H1 (cell line): ENCODE measurements around the gene CAPG. TPM values are rescaled to one million over a fixed set of nuclear protein-coding genes. Genes with fewer than 3 reads are reported as not detected.

Experiments used
- CTCF ChIA-PET: fragments of 300-600 bp; sonication (Branson Sonifier 250); formaldehyde crosslinking; loops from one replicate; lab custom pipeline; 2021; ENCODE audit not compliant: partially characterized antibody; lab: Charles Lee
- POLR2A ChIA-PET: fragments of 300-600 bp; sonication (Branson Sonifier 250); formaldehyde crosslinking; loops from one replicate; lab custom pipeline; 2021; ENCODE audit warnings: inconsistent platforms; ENCODE audit not compliant: partially characterized antibody; lab: Charles Lee
- DNase-seq, 2 experiments: peaks; one replicate each; pipeline versions ENCODE4 v3.0.0 to v3.0.0-alpha.2; 2010 to 2022; ENCODE audit warnings: low spot score in 2 of 2, low read depth in 1 of 2, mixed read lengths in 1 of 2
- FAIRE-seq: peaks from 2 replicates; lab custom pipeline; 2011; peaks lifted over from hg19 to GRCh38; lab: Jason Lieb, UNC
- H2AFZ ChIP-seq: 2 replicates; pipeline ENCODE4 v1.8.1; 2012; ENCODE audit warnings: low read length, inconsistent platforms
- H2AK5ac ChIP-seq: 2 replicates; pipeline ENCODE4 v1.6.1; 2013; ENCODE audit warnings: low read depth, low read length
- H2BK120ac ChIP-seq: replicated peaks from 2 replicates; pipeline ENCODE3; 2013; ENCODE audit warnings: low read depth, low read length, inconsistent platforms
- H2BK12ac ChIP-seq: 2 replicates; pipeline ENCODE4 v1.6.1; 2013; ENCODE audit warnings: low read depth, low read length
- H2BK15ac ChIP-seq: 2 replicates; pipeline ENCODE4 v1.6.1; 2013; ENCODE audit warnings: low read length
- H2BK20ac ChIP-seq: 2 replicates; pipeline ENCODE4 v1.6.1; 2013; ENCODE audit warnings: low read length
- H2BK5ac ChIP-seq: 2 replicates; pipeline ENCODE4 v1.6.1; 2013; ENCODE audit warnings: low read depth, low read length
- H3K14ac ChIP-seq: 2 replicates; pipeline ENCODE4 v1.6.1; 2013; ENCODE audit warnings: inconsistent platforms; ENCODE audit not compliant: insufficient read length
- H3K18ac ChIP-seq: 2 replicates; pipeline ENCODE4 v1.6.1; 2013; ENCODE audit warnings: low read length; ENCODE audit errors: extremely low read depth
- H3K23ac ChIP-seq: 2 replicates; pipeline ENCODE4 v1.6.1; 2013; ENCODE audit warnings: inconsistent platforms; ENCODE audit not compliant: insufficient read length
- H3K23me2 ChIP-seq: 2 replicates; pipeline ENCODE4 v1.6.1; 2013; ENCODE audit warnings: low read depth, low read length
- H3K27ac ChIP-seq: 2 replicates; pipeline ENCODE4 v1.6.1; 2011; ENCODE audit warnings: low read depth, low read length, inconsistent platforms
- H3K27me3 ChIP-seq, 4 experiments: replicated peaks in 1 of 4; 1 replicate in 1 of 4; 2 replicates in 3 of 4; pipeline versions ENCODE4 v1.6.1 to v1.8.1; 2011 to 2013; ENCODE audit warnings: low read length in 3 of 4, mild to moderate bottlenecking in 3 of 4, inconsistent platforms in 2 of 4, mixed read lengths in 2 of 4, moderate library complexity in 1 of 4; ENCODE audit not compliant: control insufficient read depth in 3 of 4, insufficient read depth in 3 of 4; ENCODE audit errors: extremely low read depth in 1 of 4
- H3K36me3 ChIP-seq, 4 experiments: 2 replicates each; pipeline versions ENCODE4 v1.6.1 to v1.8.1; 2011 to 2013; ENCODE audit warnings: mild to moderate bottlenecking in 4 of 4, low read length in 3 of 4, moderate library complexity in 2 of 4, control low read depth in 1 of 4, inconsistent platforms in 1 of 4; ENCODE audit not compliant: insufficient read depth in 4 of 4, control insufficient read depth in 2 of 4
- H3K4ac ChIP-seq: replicated peaks from 2 replicates; pipeline ENCODE3; 2013; ENCODE audit warnings: low read length, low read depth, mixed read lengths, inconsistent platforms; ENCODE audit not compliant: insufficient read length
- H3K4me1 ChIP-seq, 4 experiments: replicated peaks in 1 of 4; 1 replicate in 1 of 4; 2 replicates in 3 of 4; pipeline versions ENCODE4 v1.6.1 to v1.8.1; 2011 to 2013; ENCODE audit warnings: low read length in 3 of 4, inconsistent platforms in 2 of 4, mixed read lengths in 1 of 4; ENCODE audit not compliant: insufficient read depth in 4 of 4, control insufficient read depth in 3 of 4
- H3K4me2 ChIP-seq, 2 experiments: 2 replicates each; pipeline versions ENCODE4 v1.6.1 to v1.8.1; 2011 to 2013; ENCODE audit warnings: low read depth in 2 of 2, low read length in 2 of 2, control low read depth in 1 of 2, inconsistent platforms in 1 of 2, mild to moderate bottlenecking in 1 of 2; ENCODE audit not compliant: insufficient read depth in 1 of 2
- H3K4me3 ChIP-seq, 4 experiments: fragments of 200-600, 300-600 bp in 1 of 4; sonication (generic), shearing (Covaris generic), sonication (Bioruptor Twin) in 1 of 4; 2 replicates each; pipeline versions ENCODE4 v1.5.1 to v1.8.1; 2011 to 2016; ENCODE audit warnings: low read length in 4 of 4, low read depth in 3 of 4, control low read depth in 2 of 4, inconsistent platforms in 2 of 4, mild to moderate bottlenecking in 2 of 4, mixed read lengths in 1 of 4, moderate library complexity in 1 of 4; ENCODE audit not compliant: insufficient read depth in 2 of 4; ENCODE audit errors: extremely low read depth in 1 of 4
- H3K56ac ChIP-seq: replicated peaks from 2 replicates; pipeline ENCODE3; 2013; ENCODE audit warnings: low read depth, mild to moderate bottlenecking, mixed read lengths, low read length, inconsistent platforms; ENCODE audit not compliant: insufficient read length
- H3K79me1 ChIP-seq: 2 replicates; pipeline ENCODE4 v1.6.1; 2013; ENCODE audit warnings: low read depth, low read length, control low read depth
- H3K79me2 ChIP-seq, 2 experiments: 2 replicates each; pipeline versions ENCODE4 v1.6.1 to v1.8.1; 2012 to 2013; ENCODE audit warnings: low read length in 2 of 2, mild to moderate bottlenecking in 2 of 2, inconsistent platforms in 1 of 2; ENCODE audit not compliant: insufficient read depth in 2 of 2, control insufficient read depth in 1 of 2
- H3K9ac ChIP-seq, 4 experiments: replicated peaks in 1 of 4; 1 replicate in 1 of 4; 2 replicates in 3 of 4; pipeline versions ENCODE4 v1.6.1 to v1.8.1; 2011 to 2013; ENCODE audit warnings: low read depth in 3 of 4, low read length in 3 of 4, control low read depth in 2 of 4, mild to moderate bottlenecking in 2 of 4, moderate library complexity in 2 of 4, inconsistent platforms in 1 of 4; ENCODE audit errors: extremely low read depth in 1 of 4
- H3K9me3 ChIP-seq, 2 experiments: 2 replicates each; pipeline versions ENCODE4 v1.6.1 to v1.8.1; 2012 to 2013; ENCODE audit warnings: mild to moderate bottlenecking in 2 of 2, moderate library complexity in 2 of 2, control low read depth in 1 of 2, inconsistent platforms in 1 of 2, low read depth in 1 of 2, low read length in 1 of 2, mixed read lengths in 1 of 2; ENCODE audit not compliant: insufficient read depth in 2 of 2
- H4K20me1 ChIP-seq, 2 experiments: replicated peaks in 1 of 2; 2 replicates each; pipeline versions ENCODE3 to v1.8.1; 2011 to 2013; ENCODE audit warnings: inconsistent platforms in 2 of 2, low read length in 2 of 2, mild to moderate bottlenecking in 1 of 2; ENCODE audit not compliant: insufficient read depth in 2 of 2, control insufficient read depth in 1 of 2
- H4K5ac ChIP-seq: 2 replicates; pipeline ENCODE4 v1.6.1; 2013; ENCODE audit warnings: low read length, low read depth, mixed read lengths, inconsistent platforms; ENCODE audit not compliant: insufficient read length
- H4K8ac ChIP-seq: 2 replicates; pipeline ENCODE4 v1.8.0; 2013; ENCODE audit warnings: mild to moderate bottlenecking, moderate library complexity, low read length, inconsistent platforms; ENCODE audit not compliant: insufficient read depth; ENCODE audit errors: extremely low read depth
- H4K91ac ChIP-seq: replicated peaks from 2 replicates; pipeline ENCODE3; 2013; ENCODE audit warnings: low read length, mixed read lengths, inconsistent platforms; ENCODE audit not compliant: insufficient read length
- ATF3 ChIP-seq: IDR thresholded peaks from 2 replicates; pipeline ENCODE4 v1.6.1; 2011; ENCODE audit warnings: low read depth, mild to moderate bottlenecking, low read length; ENCODE audit not compliant: insufficient read depth
- BACH1 ChIP-seq: IDR thresholded peaks from 2 replicates; pipeline ENCODE4 v1.6.1; 2012; ENCODE audit warnings: low read length, improper control_type of control experiment
- CHD1 ChIP-seq: IDR thresholded peaks from 2 replicates; pipeline ENCODE4 v1.6.1; 2012; ENCODE audit warnings: low read depth, low read length, improper control_type of control experiment
- CHD2 ChIP-seq: IDR thresholded peaks from 2 replicates; pipeline ENCODE4 v1.6.1; 2012; ENCODE audit warnings: low read length, improper control_type of control experiment
- CREB1 ChIP-seq: IDR thresholded peaks from 2 replicates; pipeline ENCODE4 v1.6.1; 2012; ENCODE audit warnings: inconsistent platforms
- MAFK ChIP-seq: IDR thresholded peaks from 2 replicates; pipeline ENCODE4 v1.6.1; 2012; ENCODE audit warnings: low read depth, mild to moderate bottlenecking, improper control_type of control experiment, low read length
- NRF1 ChIP-seq: IDR thresholded peaks from 2 replicates; pipeline ENCODE4 v1.6.1; 2011; ENCODE audit warnings: mild to moderate bottlenecking, low read depth, low read length, improper control_type of control experiment
- POU5F1 ChIP-seq: IDR thresholded peaks from 2 replicates; pipeline ENCODE4 v1.6.1; 2011; ENCODE audit warnings: low read depth, mild to moderate bottlenecking, low read length, moderate library complexity
- RBBP5 ChIP-seq: IDR thresholded peaks from 2 replicates; pipeline ENCODE4 v1.7.1; 2012; ENCODE audit warnings: low read depth, mild to moderate bottlenecking, inconsistent platforms, low read length, moderate library complexity, borderline replicate concordance
- RXRA ChIP-seq: IDR thresholded peaks from 2 replicates; pipeline ENCODE4 v1.6.1; 2011; ENCODE audit warnings: low read depth, mild to moderate bottlenecking, low read length, moderate library complexity; ENCODE audit not compliant: insufficient read depth
- SAP30 ChIP-seq: fragments of 300-600 bp; sonication (generic); IDR thresholded peaks from 2 replicates; pipeline ENCODE4 v1.7.1; 2012; ENCODE audit warnings: low read length, moderate library complexity, mild to moderate bottlenecking, inconsistent platforms; ENCODE audit not compliant: insufficient read depth, insufficient replicate concordance
- SP1 ChIP-seq: IDR thresholded peaks from 2 replicates; pipeline ENCODE4 v1.6.1; 2011; ENCODE audit warnings: low read depth, low read length
- SP2 ChIP-seq: IDR thresholded peaks from 2 replicates; pipeline ENCODE4 v1.6.1; 2012; ENCODE audit warnings: mild to moderate bottlenecking, low read length, inconsistent platforms
- TBP ChIP-seq: IDR thresholded peaks from 2 replicates; pipeline ENCODE4 v1.6.1; 2011; ENCODE audit warnings: low read depth, low read length, improper control_type of control experiment
- TEAD4 ChIP-seq: IDR thresholded peaks from 2 replicates; pipeline ENCODE4 v1.6.1; 2012; ENCODE audit warnings: low read depth, low read length, inconsistent platforms, mixed read lengths
- WGBS, 2 experiments: shearing (Covaris generic) in 1 of 2; methylation state at CpG; one replicate each; pipeline versions ENCODE4 v1.1.6 to v1.1.7; 2013 to 2015; ENCODE audit warnings: low lambda C conversion rate in 2 of 2, mixed read lengths in 2 of 2, inconsistent platforms in 1 of 2, low coverage in 1 of 2, missing lambda C conversion rate in 1 of 2; ENCODE audit not compliant: insufficient replicate concordance in 2 of 2, insufficient coverage in 1 of 2, insufficient read length in 1 of 2; ENCODE audit errors: extremely low coverage in 1 of 2, missing lambda C conversion rate in 1 of 2; 5-methylcytosine and 5-hydroxymethylcytosine counted together
- polyA plus RNA-seq, 7 experiments: library from polyadenylated mRNA; depleted of rRNA in 3 of 7; stranded (reverse) in 5 of 7; unstranded in 2 of 7; fragments of >200 nt in 5 of 7; fragments of 200-250 nt in 2 of 7; gene quantifications; 1 replicate in 5 of 7; 2 replicates in 1 of 7; 4 replicates in 1 of 7; pipeline versions ENCODE4 v1.2.1 to v1.2.3, GENCODE V29; 2011 to 2013; ENCODE audit warnings: missing spikeins in 2 of 7, mixed read lengths in 2 of 7
- total RNA-seq: library from RNA; stranded (reverse); fragmentation: NEBNext Ultra II Directional; extraction: Animal tissue kit (Norgen Biotek cat#: 25700); gene quantifications from 2 replicates; pipeline ENCODE4 v1.2.1, GENCODE V29; 2021

CAPG gene
- total and polyA plus RNA-seq, 2 of the 8 experiments (the other 6 are each of a cell fraction or from before 2014, with no cell fraction given) = 80.5 to 89.0 TPM

GRCh38 chr2:85400023-85400422 is 10.1 kb downstream of the CAPG start:
- H4K5ac ChIP-seq = no peak overlapping the region
- ChIA-PET CTCF (interaction anchor here (0.6 to 4.7 kb wide), 3 partner anchors 9 to 94 kb away, joined by 3 to 31 read pairs (median 4); no protein-coding TSS in a partner anchor), POLR2A (interaction anchor here (1.1 to 25.0 kb wide), 5 partner anchors 10 to 145 kb away, joined by 3 to 396 read pairs (median 3); partner anchors contain the start of gene MAT2A)
- H3K4me1 ChIP-seq = 0 out of 7 replicates have a peak, but pooled peaks cover 0 to under 1% (median 0%) of the 10 kb centered on the region in 4 experiments
- no peaks in the 10 kb centered on the region for H4K20me1 ChIP-seq
- no peak overlapping the region for H3K14ac ChIP-seq
- H3K9me3 ChIP-seq = 0 out of 4 replicates have a peak, but pooled peaks cover 0 to 2% of the 10 kb centered on the region in 2 experiments
- H2BK20ac ChIP-seq = no peak overlapping the region
- 89% methylated on average over 8 of the region's 8 CpGs; no CpG with 5 or more reads in 1 of the 2 experiments for whole genome bisulfite sequencing, 2 experiments
- no peak overlapping the region for H3K23ac ChIP-seq
- FAIRE-seq (no peak), DNase-seq (no peak)
- peaks cover 0 to 3% (median 0%) of the 10 kb centered on the region in 4 experiments; a peak in 2 of 8 replicates for H3K36me3 ChIP-seq
- H2AFZ ChIP-seq = no peak overlapping the region
- H2BK120ac ChIP-seq = no peak overlapping the region
- no peak overlapping the region for H3K27ac ChIP-seq
- no peak overlapping the region for H4K8ac ChIP-seq
- no peak overlapping the region for H3K4ac ChIP-seq
- H3K79me2 ChIP-seq = no peaks in the 10 kb centered on the region; a peak in 1 of 4 replicates
- no peak overlapping the region for H3K9ac ChIP-seq
- no peak overlapping the region for H4K91ac ChIP-seq
- H2BK15ac ChIP-seq = no peak overlapping the region
- no peak overlapping the region for H2AK5ac ChIP-seq
- H3K18ac ChIP-seq = no peak overlapping the region
- H3K79me1 ChIP-seq = peaks cover 2% of the 10 kb centered on the region; the same call in 1 of the 2 replicates
- H2BK5ac ChIP-seq = no peak overlapping the region
- H3K23me2 ChIP-seq = no peaks in the 10 kb centered on the region
- no peaks in the 10 kb centered on the region for H3K27me3 ChIP-seq
- no peak overlapping the region for H3K4me3 ChIP-seq
- H3K56ac ChIP-seq = no peak overlapping the region
- H3K4me2 ChIP-seq = no peak overlapping the region
- H2BK12ac ChIP-seq = no peak overlapping the region
- TF ChIP-seq CREB1 (no peak), ATF3 (no peak), SP1 (no peak), TEAD4 (no peak), RBBP5 (no peak), BACH1 (no peak), MAFK (no peak), CHD2 (no peak), TBP (no peak), SP2 (no peak), NRF1 (no peak), RXRA (no peak), CHD1 (no peak), POU5F1 (no peak), SAP30 (no peak)
